ENCODE results near the gene ADARB2.

The ADARB2 gene

DNA sequence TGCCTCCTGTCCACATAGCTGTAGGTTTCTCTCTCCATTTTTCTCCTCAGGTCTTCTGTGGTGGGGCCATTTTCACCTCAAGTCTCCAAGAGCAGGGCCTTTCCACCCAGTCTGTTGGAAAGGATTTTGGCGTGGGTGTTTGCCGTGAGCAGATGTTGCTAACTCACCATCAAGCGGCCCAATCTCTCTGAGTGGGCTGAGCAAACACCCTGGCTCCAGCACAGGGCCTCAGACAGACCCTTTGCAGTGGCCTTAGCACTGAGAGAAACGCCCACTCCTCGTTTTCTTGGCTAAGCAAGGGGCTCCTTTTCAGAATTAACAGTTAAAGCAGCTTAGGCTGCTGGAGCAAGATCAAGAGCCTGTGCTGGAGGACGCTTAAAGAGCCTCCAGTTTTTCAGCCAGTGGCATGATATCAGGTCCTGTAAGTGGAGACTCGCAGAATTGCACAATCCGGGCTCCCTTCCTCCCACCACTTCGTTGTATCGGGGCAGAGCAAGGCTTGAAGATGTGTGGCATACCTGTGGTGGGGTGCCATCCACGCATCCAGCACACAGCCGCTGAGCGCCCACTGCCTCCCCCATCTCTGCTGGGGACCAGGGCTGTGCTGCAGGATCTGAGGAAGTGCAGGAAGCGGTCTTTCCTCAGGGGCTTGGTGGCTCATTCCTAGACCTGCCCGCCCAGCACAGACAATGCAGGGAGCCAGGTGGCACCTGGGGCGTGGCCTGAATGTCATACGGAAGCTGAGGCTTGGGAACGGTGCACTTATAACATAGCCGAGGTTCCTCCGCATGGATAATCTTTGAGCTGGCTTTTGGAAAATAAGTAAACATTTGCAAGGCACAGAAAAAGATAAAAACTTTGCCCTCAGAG, 142.7 kb downstream of the ADARB2 start:
- no peak for TF ChIP-seq ZNF274 (IDR thresholded peaks at IDR 0.05; ENCODE audit: low read depth, low read length)
- no peak overlapping the region for H3K4me3 ChIP-seq (ENCODE audit: low read length)

DNA sequence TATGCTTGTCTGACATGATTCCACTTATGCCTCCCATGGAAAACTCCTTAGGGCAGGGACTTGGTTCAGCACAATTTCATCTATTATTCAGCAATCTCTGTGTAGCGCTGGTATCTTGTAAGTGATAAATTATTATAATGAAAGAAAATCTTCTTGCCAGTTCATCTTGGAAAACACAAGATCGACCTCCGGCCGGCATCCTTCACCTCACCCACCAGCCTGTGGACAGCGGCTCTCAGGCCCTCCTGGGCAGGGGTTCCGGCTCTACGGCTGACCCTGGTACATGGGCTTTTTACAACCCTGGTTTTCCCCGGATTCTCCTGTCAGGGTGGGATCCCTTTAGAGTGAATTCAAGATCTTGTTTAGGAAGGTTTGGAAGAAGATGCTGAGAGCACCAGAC, 145.6 kb downstream of the ADARB2 start:
- no peak for TF ChIP-seq ZNF274 (IDR thresholded peaks at IDR 0.05; ENCODE audit: low read depth, low read length)

DNA sequence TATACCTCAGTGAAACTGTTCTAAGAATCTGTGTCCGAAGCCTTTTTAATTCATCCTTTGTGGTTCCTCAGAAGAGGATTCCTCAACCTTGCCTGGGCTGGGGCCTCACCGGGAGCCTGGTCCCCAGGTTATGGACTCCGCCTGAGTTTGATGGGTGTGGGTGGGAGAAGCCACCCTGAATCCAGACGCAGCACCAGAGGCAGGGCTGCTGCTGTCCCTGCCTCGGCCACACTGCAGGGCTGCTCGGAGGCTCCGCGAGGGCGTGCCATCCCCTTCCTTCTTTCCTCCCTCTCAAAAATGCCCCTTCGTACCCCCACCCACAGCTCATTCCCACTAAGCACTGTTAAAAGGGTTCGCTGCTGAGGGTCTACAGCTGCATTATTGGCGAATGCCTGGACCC, 146.3 kb downstream of the ADARB2 start:
- H3K4me3 ChIP-seq (ENCODE audit: low read length): no peak overlapping the region
- TF ChIP-seq ZNF274 (IDR thresholded peaks at IDR 0.05; ENCODE audit: low read depth, low read length): no peak

More for the DNA sequence above, 145.6 kb downstream of the ADARB2 start:
- H3K4me3 ChIP-seq (ENCODE audit: low read length): no peak overlapping the region

DNA sequence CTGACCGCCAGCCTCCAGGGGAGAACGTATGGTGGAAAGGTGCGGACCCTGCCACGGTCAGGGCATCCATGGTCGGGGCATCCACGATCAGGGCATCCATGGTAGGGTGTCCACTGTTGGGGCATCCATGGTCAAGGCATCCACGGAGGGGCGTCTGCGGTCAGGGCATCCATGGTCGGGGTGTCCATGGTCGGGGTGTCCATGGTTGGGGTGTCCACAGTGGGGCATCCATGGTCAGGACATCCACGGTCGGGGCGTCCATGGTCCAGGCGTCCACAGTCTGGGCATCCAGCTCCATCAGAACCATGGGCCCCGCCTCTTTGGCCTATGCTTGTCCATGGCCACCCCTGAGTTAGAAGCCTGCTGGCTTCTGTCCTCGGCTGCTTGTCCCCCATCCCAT, 148.1 kb downstream of the ADARB2 start:
- no peak for TF ChIP-seq ZNF274 (IDR thresholded peaks at IDR 0.05; ENCODE audit: low read depth, low read length)
- H3K4me3 ChIP-seq (ENCODE audit: low read length): no peak overlapping the region

DNA sequence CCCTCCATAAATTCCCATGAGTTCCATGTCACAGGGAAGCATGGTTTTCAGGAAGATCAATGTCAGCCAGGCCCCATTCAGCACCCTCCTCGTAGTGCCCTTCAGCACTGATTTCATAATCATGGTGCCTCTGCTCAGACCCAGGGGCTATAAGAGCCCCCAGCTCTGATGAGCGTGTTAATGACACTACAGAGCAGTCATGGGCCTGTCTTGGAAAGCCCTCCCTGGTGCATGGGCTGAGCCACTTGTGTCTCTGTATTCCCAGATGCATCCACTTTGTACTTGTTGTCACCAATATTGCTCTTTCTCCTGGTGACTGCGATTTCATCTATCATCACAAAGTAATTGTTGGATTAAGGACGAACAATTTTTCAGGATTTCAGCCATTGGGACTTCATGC, 154.6 kb downstream of the ADARB2 start:
- no peak overlapping the region for H3K4me3 ChIP-seq (ENCODE audit: low read length)
- no peak for TF ChIP-seq ZNF274 (IDR thresholded peaks at IDR 0.05; ENCODE audit: low read depth, low read length)

DNA sequence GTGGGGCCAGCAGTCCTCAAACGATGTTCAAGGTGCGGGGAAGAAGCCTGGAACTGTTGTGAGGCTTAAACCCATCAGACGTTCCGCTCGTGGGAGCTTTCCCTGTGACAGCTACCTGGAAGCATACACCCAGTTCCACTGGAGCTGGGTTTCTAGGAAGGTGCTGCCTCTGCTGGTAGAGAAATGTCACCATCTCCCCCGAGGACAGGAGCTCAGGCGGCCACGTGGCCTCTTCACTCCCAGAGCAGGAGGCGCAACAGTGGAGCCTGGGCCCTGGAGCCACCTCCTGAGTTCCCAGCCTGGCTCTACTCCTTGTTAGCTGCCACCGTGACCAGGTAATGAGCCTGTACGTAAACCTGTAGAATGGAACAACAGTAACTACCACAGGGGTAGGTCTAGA, 156.1 kb downstream of the ADARB2 start:
- no peak overlapping the region for H3K4me3 ChIP-seq (ENCODE audit: low read length)
- TF ChIP-seq ZNF274 (IDR thresholded peaks at IDR 0.05; ENCODE audit: low read depth, low read length): no peak

DNA sequence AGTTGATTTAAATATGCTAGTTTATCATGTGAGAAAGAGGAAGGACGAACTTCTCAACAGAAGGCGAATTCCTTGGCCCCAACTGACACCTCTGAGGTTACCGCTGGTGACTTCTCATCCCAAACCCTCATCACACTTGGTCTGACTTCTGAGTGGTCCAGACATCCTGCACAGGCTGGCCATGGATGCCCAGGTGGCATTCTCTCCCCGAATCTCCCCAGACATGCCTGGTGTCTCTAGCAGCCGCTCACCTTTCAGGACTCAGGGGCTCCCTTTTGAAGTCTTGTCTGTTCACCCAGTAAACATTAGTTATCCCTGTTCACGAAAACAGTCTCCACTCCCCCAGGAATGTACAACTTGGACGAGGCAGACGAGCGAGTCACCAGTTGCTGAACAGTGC, 157.7 kb downstream of the ADARB2 start:
- TF ChIP-seq ZNF274 (IDR thresholded peaks at IDR 0.05; ENCODE audit: low read depth, low read length): no peak
- H3K4me3 ChIP-seq (ENCODE audit: low read length): no peak overlapping the region

DNA sequence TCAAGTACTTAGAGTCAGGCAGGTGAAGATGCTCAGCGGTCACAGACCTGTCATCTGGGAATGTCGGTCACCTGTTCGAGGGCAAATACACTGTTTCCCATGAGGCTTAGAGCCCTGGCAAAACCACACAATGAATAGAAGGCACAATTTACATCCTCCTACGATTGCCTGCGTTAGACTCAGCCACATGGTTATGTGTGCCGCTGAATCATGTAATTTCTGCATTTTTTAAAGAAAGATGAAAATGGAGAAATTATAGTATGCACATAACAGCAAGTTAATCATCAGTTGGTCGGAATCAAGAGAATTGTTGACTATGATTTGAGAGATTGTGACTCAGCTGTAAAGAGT, 158.2 kb downstream of the ADARB2 start:
- H3K4me3 ChIP-seq (ENCODE audit: low read length): no peak overlapping the region
- TF ChIP-seq ZNF274 (IDR thresholded peaks at IDR 0.05; ENCODE audit: low read depth, low read length): no peak

DNA sequence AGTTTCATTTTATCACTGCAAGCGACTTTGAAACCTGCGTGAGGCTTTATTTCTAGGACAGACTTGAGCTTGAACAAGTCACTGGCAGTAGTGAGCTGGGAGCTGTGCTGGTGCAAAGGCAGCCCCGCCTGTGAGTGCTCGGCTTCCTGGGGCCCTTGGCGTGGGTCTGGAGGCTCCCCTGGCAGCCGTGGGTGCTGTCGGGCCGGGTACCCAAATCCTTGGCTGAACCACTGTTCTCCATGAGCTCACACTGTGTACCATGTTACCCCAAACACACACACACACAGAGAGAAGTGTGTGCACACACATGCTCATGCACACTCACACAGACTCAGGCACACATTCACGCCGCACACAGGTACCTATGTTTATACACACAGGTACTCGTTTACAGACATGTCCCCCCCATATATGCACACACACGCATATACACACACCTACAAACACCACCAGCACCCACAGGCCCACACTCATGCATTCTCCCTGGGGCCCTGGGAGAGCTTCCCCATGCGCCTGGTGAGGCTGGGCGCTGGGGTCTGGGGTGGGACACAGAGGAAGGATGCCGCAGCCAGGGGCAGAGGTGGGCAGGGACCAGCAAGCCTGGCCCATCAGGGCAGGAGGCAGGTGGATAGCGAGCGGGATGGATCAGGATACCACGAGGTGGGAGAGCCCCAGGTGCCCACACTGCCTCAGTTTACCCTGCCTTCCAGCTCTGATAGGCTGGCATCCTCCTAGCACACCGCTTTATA, 158.8 kb downstream of the ADARB2 start:
- TF ChIP-seq ZNF274 (IDR thresholded peaks at IDR 0.05; ENCODE audit: low read depth, low read length): no peak

DNA sequence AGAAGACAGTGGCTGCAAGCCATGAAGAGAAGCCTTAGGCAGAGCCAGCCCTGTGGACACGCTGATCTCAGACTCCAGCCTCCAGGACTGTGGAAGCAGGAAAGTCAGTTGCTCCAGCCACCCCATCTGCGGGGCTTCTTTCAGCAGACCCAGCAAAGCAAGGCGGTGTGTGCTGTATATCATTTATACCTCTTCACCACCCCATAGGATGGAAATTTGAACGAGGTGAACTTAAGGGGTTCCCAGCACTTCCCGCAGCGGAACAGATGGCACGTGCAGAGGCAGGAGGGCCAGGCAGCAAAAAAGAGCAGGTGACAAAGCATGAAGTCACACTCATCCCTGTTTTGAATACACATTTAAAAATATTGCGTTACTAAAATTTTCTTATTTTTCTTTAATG, 159.4 kb downstream of the ADARB2 start:
- TF ChIP-seq ZNF274 (IDR thresholded peaks at IDR 0.05; ENCODE audit: low read depth, low read length): no peak

More for the DNA sequence above, 158.8 kb downstream of the ADARB2 start:
- H3K4me3 ChIP-seq (ENCODE audit: low read length): no peak overlapping the region

DNA sequence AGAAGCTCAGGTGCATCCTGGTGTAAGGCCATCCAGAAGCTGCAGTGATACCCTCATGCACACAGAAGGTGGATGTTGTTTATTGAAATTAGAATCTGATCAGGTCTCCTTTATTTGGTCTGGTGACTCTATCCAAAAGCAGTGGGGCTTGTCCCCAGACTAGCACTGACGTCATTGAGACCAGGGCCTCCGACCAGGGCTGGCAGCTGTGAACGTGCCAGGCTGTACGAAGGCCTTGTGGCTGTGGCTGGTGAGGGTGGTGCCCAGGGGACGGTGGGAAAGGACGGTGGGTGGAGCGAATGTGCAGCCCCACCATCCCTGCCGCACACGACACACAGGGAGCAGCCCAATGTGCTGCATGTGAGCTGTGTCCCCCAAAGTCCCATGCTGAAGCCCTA, 160.0 kb downstream of the ADARB2 start:
- H3K4me3 ChIP-seq (ENCODE audit: low read length): no peak overlapping the region
- TF ChIP-seq ZNF274 (IDR thresholded peaks at IDR 0.05; ENCODE audit: low read depth, low read length): no peak

More for the DNA sequence above, 159.4 kb downstream of the ADARB2 start:
- H3K4me3 ChIP-seq (ENCODE audit: low read length): no peak overlapping the region

DNA sequence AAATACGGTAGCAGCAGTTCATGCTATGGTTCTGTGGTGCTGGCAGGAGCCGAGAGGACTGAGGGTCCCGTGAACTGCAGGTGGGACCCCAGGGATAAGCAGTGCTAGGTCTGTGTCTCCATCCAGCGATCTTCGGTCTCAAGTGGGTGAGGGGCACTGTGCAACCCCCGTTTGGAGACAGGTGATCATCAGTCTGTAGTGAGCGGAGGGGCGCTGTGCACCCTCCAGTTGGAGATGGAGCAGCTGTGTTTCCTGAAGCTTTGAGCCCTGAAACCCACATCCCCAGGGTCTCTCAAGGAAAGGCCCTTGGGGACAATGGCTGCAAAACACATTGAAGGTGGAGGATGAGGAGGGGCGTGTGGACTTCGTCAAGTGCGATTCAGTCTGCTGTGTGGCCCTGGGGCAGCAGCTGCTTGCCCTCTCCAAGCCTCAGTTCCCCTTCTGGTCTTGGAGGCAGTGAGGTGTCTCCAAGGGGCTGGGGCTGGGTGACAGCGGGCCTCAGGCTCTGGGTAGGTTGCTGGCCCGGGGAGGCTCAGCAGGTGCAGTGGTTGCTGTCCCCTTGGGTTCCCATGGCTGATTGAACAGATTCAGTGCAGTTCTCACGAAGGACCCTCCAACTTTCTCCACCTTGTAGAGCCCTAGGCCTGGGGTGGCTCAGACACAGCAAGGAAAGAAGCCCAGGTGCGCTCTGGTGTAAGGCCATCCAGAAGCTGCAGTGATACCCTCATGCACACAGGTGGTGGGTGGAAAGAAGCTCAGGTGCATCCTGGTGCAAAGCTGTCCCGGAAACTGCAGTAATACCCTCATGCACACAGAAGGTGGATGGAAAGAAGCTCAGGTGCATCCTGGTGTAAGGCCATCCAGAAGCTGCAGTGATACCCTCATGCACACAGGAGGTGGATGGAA, 160.6 kb downstream of the ADARB2 start:
- no peak overlapping the region for H3K4me3 ChIP-seq (ENCODE audit: low read length)
- TF ChIP-seq ZNF274 (IDR thresholded peaks at IDR 0.05; ENCODE audit: low read depth, low read length): no peak

DNA sequence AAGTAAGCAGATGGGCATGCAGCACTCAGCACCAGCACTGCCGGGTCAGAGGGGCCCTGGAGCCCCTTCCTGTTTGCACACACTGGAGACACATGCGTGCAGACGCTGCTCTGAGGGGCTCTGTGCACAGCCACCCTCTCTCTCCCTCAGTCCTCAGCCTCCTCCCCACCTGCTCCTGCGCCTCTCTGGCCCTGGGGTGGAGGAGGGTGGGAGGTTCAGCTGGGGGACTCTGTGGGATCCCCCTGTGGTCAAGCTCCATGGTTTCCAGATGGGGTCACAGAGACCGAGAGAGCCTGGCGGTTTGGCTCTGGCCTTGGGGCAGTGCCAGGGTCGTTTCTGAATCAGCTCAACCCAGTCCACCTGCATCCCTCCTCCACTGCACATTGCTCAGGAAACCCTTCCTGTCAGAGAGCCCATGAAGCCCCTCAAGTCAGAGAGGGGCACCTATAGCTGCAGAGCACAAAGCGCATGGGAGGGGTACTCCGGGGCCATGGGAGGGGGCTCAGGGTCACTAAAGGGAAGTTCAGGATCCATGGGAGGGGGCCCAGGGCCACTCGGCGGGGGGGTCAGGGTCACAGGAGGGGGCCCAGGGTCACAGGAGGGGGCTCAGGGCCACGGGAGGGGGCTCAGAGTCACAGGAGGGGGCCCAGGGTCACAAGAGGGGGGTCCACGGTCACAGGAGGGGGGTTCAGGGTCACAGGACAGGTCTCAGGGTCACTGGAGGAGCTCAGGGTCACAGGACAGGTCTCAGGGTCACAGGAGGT, 161.7 kb downstream of the ADARB2 start:
- TF ChIP-seq ZNF274 (IDR thresholded peaks at IDR 0.05; ENCODE audit: low read depth, low read length): no peak
- H3K4me3 ChIP-seq (ENCODE audit: low read length): no peak overlapping the region
